ENCODE results near the gene IQGAP2. TPM values are rescaled to one million over a fixed set of nuclear protein-coding genes. Genes with fewer than 3 reads are reported as not detected.

The IQGAP2 gene
- total RNA-seq, 1 experiment from 2014 or later: 0.17 TPM

DNA sequence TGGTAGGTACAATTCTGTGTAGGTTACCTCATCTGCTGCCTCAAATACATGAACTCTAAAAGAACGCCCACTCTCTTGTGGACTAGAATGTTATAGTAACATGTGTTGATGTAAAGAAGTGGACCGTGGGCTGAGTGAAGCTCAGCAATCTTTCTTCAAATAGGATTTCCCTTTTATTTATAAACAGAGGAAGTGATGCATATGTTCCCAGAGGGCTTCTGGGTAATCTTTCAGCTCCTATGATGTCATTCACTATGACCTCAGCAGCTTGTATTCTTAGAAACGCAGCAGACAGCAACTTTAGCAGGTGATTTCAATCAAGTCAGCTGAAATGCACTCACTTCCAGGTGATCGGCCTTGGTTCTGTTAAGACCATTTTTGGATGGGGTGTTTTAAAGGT is 205.7 kb downstream of the IQGAP2 start:
- DNase-seq (ENCODE audit: low read depth): peak; percentile 36

DNA sequence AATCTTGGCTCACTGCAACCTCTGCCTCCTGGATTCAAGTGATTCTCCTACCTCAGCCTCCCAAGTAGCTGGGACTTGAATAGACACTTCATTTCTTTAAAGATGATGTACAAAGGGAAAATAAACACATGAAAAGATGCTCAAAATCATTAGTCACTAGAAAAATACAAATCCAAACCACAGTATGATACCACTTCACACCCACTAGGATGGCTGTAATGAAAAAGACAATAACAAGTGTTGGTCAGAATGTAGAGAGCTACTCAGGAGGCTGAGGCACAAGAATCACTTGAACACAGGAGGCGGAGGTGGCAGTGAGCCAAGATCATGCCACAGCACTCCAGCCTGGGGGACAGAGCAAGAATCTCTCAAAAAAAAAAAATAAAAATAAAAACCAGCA is 207.1 kb downstream of the IQGAP2 start:
- DNase-seq (ENCODE audit: low read depth): peak; percentile 53

DNA sequence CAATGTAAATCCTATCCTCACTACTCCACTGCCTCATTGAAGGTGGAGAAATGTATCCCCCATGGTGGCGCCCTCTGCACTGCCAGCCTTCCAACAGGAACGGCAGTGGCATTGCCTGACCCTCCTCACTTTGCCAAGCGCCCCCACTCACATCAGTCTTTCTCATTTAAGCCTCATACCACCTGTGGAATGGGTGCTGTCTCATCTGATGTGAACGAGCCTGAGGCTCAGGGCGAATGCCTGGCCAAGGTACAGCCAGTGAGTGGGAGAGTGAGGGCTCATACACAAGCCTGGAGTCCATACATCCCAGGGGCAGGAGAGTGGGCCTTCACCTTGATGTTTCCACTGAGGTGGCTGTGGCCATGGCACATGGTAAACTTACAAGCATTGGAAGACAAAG is 209.9 kb downstream of the IQGAP2 start:
- DNase-seq (ENCODE audit: low read depth): no peak

DNA sequence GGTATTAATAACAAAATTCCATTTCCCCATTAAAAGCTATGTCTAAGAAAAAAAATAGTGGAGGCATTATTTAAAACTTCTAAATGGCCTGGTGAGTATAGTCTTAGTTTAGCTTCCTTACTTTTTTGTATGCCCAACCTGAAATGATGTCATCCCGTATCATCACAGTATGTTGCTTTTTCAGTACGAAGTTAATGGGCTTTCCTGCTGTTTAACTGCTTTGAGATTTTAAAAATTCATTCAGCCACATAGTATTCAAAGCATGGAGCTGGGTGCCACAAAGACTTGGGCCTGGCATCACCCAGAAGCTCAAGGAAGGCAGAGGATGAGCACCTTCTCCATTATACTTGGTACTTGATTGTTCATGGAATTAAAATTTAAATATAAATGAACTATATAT is 212.7 kb downstream of the IQGAP2 start:
- no peak for DNase-seq (ENCODE audit: low read depth)

DNA sequence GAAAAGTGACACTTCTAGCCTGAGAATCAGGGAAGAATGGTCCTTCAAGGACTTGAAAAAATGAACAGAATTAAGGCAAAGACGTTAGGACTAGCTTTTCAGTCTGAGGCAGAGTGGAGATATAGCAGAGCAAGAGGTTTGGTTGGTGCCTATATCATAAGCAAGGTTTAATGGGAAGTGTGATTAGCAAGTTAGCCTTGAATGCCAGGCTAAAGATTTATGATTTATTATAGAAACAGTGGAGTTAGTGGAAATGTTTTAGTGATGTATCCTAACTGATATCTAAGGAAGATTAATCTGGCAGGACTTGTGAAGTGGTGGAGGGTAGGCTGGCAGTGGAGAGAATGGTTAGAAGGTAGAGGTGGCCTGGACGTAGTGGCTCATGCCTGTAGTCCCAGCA is 213.1 kb downstream of the IQGAP2 start:
- no peak for DNase-seq (ENCODE audit: low read depth)

DNA sequence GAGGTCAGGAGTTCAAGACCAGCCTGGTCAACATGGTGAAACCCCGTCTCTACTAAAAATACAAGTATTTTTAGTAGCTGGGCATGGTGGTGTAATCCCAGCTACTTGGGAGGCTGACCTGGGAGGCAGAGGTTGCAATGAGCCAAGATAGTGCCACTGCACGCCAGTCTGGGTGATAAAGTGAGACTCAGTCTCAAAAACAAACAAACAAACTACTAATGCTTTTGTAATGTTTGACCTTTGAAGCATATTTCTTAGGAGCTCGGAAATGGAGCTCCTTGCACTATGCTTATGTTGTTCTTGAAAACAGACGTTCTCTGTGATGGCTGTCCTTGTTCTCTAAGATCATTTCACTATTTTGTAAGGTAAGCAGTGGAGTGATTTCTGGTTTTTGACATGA is 214.1 kb downstream of the IQGAP2 start:
- DNase-seq (ENCODE audit: low read depth): no peak

DNA sequence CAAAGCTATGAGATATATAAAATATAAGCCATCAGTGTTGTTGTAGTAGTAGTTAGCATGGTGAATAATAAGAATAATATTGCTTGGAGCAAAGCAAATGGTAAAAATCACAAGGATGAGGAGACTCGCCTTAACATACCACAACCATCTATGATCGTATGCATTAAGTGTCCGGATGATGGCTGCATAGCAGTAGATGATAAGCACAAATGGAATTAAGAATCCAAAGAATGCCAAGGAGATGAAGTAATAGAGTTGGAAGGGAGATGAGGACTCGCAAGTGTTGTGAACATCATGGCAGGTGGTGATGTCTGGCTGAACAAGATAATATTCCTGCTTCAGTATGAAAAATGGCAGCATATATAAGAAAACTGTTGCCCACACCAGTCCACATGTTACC is 214.6 kb downstream of the IQGAP2 start:
- peak; percentile 63 for DNase-seq (ENCODE audit: low read depth)

DNA sequence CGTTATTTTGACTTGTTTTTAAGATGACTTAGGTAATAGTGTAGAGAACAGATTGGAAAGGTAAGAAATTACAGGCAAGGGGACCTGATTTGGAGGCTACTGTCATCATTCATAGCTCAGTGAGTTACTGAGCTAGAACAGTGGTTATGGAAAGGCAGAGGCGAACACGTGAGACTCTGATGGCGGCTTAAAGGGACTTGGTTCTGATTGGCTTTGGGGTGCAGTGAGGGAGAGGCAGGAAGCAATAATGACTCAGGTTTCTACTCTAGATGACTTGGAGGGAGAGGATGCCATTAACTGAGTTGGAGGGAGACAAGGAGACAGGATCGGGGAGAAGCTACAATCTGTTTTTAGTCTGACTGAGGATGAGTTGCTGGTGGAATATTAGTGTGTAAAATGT is 217.1 kb downstream of the IQGAP2 start:
- DNase-seq (ENCODE audit: low read depth): no peak

DNA sequence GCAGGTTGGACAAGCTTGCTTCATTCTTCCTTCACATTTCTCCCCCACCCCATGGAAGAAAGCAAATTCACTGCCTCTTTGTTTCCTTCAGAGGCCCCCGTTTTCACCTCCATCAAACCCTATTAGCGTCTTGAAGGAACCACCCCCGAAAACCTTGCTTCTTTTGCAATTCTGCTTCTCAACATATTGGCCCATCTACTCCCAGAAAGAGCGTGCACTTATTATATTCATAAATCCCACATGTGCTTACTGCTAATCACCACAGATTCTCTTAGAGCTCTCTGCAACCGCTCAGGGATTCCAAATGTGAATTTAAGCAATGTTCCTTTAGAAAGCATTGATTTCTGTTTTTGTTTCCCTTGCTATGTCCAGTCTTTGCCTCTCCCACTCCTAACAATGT is 219.0 kb downstream of the IQGAP2 start:
- DNase-seq (ENCODE audit: low read depth): no peak

DNA sequence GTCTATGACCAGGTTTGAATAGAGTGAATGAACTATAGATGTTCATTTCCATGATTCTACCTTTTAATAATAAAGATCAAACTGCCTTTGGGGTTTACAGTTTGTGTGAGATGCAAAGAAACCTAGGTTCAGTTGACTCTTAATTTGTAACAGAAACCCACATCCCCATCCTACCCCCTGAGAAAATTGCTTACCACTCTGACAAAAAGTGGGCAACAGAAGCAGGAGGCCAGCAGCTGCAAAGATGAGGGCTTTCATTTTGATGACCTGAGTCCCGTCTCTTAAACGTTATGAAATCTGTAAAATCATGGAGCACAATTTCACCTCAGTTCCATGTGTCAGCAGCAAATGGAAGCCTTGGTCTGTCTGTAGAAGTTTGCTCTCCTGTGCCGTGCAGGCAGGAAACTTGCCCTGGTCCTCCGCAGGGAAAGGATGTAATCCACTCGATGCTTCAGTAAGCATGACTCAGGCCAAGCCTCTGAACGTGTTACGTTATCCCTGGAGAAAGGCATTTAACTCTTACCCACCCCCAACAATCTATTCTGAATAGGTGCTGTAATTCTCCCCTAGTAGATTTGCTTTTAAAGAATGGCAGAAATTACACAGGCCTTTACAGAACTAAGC is 220.0 kb downstream of the IQGAP2 start, which contains the start of gene F2RL2:
Gene F2RL2 (minus strand): TSS at position 431 of the 624 bp plus-strand sequence. CDS start 173 bp downstream, at position 258.
- DNase-seq (ENCODE audit: low read depth): peak; percentile 71

DNA sequence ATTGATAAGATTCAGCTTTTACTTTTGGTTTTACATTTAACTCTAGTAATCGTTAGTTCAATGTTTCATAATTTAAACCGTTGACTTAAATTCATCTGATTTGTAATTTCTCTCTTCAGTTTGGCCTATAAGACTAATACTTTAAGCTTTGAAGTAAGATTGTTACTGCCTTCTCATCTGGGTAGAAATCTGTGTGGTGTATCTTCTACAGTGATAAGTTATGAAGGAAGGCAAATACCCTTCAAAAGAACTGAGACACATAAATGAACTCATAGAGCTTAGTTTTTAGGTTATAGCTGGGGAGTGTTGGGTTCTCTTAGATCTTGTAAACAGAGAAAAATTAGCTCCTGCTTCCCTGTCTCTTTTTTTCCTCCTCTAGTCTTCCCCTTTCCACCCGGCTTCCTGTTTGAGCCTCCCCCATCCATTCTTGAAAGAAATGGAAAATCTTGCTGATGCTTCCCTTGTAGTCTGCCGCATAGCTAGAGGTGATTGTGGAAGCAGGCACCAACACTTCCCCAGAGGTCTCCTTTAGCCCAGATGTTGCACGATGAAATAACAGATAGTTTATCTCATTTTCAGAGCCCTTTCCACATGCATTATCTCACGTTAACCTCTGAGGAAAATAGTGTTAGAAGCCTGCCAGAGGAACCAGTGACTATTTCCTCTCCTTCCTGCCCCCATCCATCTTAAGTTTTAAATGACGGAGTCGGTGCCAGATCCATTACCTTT is 222.2 kb downstream of the IQGAP2 start:
- no peak for DNase-seq (ENCODE audit: low read depth)

DNA sequence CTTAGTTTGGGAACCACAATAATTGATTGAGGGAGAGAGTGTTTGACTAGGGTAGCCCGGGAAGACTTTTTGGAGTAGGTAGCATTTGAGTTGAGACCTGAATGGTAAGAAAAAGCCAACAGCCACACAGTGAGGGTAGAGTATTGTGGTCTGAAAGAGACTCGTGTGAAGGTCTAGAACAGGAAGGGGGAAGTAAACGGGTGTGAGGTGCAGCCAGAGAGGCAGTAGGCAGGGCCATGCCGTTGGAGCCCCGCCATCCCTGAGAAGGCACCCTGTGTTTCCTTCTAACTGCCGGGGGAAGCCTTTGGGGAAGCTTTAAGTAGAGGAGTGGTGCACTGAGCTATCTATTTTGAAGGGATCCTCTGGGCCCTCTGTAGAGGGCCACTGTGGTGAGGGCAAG is 223.7 kb downstream of the IQGAP2 start:
- no peak for DNase-seq (ENCODE audit: low read depth)

DNA sequence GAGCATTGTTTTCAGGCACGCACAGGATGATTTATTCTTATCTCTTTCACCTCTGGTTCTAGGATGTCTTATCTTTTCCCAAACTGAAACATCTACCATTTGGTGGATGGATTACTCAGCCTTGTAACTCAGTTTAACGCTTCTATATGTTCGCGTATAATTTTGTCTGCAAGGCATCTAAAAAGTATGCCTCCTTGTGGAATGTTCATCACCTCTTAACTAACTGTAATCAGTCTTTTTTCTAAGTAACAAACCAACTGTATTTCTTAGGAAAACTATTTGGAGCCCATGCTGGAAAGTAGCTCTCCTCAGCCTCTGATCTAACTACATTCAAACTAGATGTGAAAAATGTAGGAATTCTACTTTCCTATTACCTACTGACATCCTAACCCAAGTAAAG is 231.6 kb downstream of the IQGAP2 start:
- no peak for DNase-seq (ENCODE audit: low read depth)

DNA sequence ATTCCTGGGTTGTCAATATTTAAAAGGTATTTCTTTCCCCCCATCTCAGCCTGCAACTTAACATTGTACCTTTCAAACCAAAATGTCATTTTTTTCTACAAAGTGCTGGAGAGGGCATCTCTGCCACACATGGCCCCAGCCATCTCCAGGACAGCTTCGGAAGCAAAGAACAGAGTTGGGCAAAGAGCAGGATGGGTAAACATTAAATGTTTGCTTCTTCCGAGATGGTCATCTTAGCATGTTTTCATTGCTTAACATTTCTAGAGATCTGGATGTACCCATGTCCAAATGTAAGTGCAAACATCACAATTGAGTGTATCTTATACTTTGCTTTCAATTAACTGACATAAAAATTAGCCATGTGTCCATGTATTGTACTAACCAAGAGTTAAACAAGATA is 234.4 kb downstream of the IQGAP2 start:
- no peak for DNase-seq (ENCODE audit: low read depth)

DNA sequence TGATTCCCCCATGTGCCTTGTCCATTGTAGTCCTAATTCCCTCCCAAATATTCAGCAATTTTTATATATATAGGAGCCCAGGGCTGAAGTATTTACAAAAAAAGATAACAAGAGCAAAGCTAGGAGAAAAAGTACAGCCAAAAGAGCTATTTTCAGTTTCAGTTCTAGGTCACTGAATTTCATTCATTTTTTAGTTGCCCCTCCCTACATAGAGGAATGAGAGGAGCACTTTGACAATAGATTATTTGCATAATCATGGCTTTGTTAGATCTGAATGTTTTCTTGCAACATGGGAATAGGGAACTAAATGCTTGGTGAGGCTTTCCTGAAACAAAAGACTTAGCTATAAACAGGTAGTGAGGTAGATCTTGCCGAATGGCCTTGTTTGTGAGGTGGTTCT is 235.4 kb downstream of the IQGAP2 start:
- no peak for DNase-seq (ENCODE audit: low read depth)

DNA sequence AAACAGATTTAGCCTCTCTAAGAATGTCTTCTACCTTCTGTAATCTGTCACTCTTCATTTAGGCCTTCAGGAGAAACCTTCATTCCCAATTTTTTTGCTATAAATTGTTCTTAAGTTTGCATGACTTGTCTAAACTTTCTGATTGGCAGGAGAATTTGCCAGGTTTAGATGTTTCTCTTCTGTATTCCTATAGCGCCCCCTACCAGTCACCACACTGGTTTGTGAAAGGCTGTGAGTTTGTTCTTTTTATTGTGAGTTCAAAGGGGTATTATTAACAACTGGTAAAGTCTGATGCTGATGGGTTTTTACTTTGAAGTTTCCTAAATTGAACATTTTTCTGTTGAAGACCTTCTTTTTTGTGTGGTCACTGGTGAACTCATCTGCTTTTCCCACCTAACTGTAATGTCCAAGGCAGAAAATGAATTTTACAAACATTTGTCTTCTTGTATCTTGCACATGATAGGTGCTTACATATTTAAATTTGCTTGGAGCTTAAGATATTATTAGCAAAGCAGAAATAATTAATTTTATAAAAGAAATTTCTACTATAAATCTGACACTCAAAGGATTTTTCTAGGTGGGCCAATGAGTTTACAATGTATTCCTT is 238.5 kb downstream of the IQGAP2 start:
- DNase-seq (ENCODE audit: low read depth): peak; percentile 72

DNA sequence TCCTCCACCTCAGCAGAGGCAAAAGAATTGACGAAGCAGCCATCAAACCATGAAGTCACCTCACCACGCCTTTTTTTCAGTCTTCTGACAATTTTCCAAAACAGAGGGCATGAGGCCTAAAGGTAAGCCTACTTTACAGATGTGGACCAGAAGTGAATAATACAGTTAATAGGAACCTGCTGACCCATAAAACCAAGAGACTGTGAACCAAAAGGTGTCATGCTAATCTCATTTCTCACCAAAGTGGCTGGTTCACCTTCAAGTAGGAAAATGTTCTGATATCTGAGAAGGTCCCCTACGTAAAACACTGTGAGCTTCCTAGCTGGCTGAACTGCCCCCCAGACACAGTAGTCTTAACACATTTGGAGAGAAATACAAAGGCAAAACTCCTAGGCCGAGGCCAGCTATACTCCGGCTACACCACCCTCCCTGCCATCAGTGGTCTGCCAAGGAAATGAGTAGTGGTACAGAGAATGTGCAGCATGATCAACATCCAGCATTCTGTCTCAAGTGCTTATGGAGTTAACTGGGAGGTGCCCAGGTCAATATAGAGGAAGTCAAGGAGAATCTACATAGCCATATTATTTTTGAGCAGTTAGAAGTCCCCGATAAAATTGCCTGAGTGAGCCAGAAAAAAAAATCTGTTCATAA is 239.4 kb downstream of the IQGAP2 start:
- DNase-seq (ENCODE audit: low read depth): no peak

DNA sequence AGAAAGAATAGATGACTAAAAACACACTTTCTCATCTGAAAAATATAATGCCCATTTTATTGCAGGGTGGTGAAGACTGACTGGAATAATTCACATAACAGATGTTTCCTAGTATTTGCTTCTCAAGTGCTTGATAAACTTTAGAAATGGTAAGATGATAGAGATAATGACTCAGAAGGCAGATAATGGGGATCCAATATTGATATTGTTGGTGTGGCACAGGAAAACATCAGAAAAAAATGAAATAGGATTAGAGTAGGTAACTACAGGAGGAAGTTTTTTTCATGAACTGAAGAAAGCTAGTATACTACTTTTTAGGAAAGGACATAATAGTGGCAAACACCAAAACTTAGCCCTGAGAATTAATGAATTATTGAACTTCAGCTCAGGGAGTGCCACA is 240.3 kb downstream of the IQGAP2 start:
- no peak for DNase-seq (ENCODE audit: low read depth)

DNA sequence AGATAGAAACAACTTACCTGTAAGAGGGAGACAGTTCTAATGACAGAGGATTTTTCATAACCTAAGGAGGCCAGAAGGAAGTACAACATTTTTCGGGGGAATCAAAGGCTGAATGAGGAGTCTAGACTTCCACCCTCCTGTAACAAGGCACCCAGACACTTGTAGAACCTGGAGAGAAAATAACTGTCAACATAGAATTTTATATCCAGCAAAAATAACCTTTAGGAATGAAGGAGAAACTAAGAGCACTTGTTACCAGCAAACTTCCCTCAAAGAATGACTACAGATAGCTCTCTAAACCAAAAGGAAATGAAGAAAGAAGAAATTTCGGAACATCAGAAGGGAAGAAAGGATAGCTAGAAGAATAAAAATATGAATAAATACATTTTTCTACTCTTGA is 246.1 kb downstream of the IQGAP2 start:
- no peak for DNase-seq (ENCODE audit: low read depth)

DNA sequence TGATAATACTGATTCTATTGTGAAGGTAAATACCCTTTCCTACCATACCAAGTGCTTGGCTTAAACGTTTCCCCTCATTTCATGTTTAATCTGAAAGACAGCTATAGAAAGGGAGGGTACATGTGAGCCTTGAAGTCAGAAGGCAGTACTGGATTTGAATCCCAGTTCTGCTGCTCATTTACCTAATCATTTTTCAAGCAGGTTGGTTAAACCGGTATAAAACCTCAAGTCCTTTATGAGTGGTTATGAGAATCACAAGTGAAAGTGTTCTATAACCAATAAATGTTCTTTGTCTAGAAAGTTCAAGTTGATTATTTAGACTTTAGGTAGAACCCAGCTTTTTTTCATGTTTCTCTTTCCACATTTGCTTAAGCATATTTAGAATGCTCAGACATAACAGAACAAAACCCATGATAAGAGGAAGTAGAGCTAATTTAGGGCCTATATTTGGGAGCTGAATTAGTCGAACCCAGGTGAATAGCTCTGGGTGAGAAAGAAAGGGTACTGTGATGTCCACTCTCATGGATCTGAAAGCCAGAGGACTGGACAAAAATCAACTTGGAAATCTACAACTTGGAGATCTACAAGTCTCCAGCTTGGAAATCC is 249.8 kb downstream of the IQGAP2 start:
- DNase-seq (ENCODE audit: low read depth): no peak

DNA sequence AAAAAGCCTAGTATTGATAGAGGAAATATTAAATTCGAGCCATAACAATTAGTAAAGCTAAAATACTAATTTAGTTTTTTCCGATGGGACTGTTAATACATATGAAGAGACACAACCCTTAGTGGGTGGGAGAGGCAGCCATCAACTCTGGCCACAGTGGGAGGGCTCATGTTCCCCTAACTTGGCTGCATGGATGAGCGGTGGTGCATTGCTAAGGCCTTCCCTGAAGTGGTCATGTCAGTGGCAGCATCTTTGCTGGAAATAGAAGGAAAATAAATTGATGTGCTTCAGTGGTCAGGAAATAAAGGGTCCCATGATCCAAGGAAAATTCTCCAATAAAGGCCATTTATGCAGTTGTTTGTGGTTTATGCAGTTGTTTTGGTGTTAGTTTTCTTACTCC is 254.0 kb downstream of the IQGAP2 start:
- DNase-seq (ENCODE audit: low read depth): no peak

DNA sequence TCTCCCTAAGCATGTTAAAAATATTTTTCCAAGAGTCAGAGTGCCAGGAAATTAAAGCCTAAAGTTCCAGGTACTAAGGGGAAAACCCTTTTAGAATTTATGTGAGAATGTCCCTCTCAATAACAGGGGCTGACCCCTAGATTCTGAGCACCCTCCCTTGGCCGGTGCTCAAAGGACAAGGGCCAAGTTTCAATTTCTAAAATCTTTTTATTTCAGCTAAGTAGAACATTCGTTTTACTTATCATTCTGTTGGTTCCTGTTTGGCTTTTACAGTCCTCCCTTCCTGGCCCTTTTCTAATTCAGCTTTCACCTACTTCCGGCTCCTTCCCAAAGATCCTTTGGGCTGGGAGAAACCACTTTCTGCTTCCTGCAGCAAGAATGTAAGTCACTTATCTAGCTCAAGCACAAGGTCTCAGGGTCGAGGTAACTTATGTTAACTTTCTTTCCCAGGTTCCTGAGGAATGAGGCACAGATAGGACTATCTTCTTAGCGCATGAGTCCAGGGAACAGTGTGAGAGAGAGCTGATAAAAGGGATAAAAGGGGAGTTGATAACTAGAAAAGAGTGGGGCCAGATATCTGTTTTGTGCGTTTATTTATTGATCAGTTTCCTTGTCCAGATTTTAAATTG is 254.7 kb downstream of the IQGAP2 start:
- no peak for DNase-seq (ENCODE audit: low read depth)
